ENCODE data around the gene NUP93. TPM values are rescaled to one million over a fixed set of nuclear protein-coding genes. Genes with fewer than 3 reads are reported as not detected.
A peak's percentile ranks its signal among the peaks of the same experiment; 100 is the strongest.

Gene NUP93
- total and polyA plus RNA-seq, 2 of the 8 experiments (the other 6 are each of a cell fraction or from before 2014, with no cell fraction given): 147 to 201 TPM

DNA sequence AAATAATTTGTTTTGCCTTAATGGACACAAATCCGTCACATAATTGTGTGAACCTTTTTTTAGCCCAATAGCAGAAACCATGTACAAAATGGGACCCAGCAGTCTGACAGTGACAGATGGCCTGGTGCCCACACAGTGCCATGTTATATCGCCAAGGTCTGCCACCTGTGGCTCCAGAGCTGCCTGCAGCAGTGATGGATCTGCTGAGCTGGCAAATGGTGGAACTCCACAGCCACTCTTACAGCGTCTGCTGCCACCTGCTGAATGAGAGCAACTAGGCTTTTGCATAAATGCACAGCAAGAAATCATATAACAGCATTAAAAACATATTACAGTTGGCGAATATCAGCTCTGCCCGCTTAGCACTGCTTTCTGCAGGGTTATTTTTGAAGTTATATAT, 59.4 kb downstream of the NUP93 start:
- Histone ChIP-seq H3K18ac (ENCODE audit: extremely low read depth, low read length) (no peak overlapping the region), H3K36me3 (ENCODE audit: control insufficient read depth in 2 of 4, insufficient read depth in 4 of 4, low read length in 3 of 4) (no peaks in the 10 kb centered on the region), H3K4me3 (ENCODE audit: extremely low read depth in 1 of 4, insufficient read depth in 2 of 4, low read depth in 3 of 4, low read length in 4 of 4) (no peak overlapping the region), H3K79me1 (ENCODE audit: low read depth, low read length) (peaks cover 13% of the 10 kb centered on the region), H3K9me3 (ENCODE audit: insufficient read depth in 2 of 2, low read depth in 1 of 2, low read length in 1 of 2) (no peaks in the 10 kb centered on the region), H3K56ac (replicated peaks; ENCODE audit: insufficient read length, low read depth, low read length) (no peak overlapping the region), H2BK120ac (replicated peaks; ENCODE audit: low read depth, low read length) (no peak overlapping the region), H3K4me1 (replicated peaks in 1 of 4; ENCODE audit: control insufficient read depth in 3 of 4, insufficient read depth in 4 of 4, low read length in 3 of 4) (peaks cover 8 to 25% (median 21%) of the 10 kb centered on the region in 4 experiments), H2BK20ac (ENCODE audit: low read length) (no peak overlapping the region), H4K91ac (replicated peaks; ENCODE audit: insufficient read length, low read length) (no peak overlapping the region), H3K23me2 (ENCODE audit: low read depth, low read length) (no peaks in the 10 kb centered on the region), H3K79me2 (ENCODE audit: control insufficient read depth in 1 of 2, insufficient read depth in 2 of 2, low read length in 2 of 2) (peaks cover 0 to 58% of the 10 kb centered on the region in 2 experiments; a peak in 3 of 4 replicates), H3K27me3 (replicated peaks in 1 of 4; ENCODE audit: control insufficient read depth in 3 of 4, extremely low read depth in 1 of 4, insufficient read depth in 3 of 4, low read length in 3 of 4) (no peaks in the 10 kb centered on the region), H3K4me2 (ENCODE audit: insufficient read depth in 1 of 2, low read depth in 2 of 2, low read length in 2 of 2) (no peak overlapping the region), H3K4ac (replicated peaks; ENCODE audit: insufficient read length, low read depth, low read length) (no peak overlapping the region), H3K9ac (replicated peaks in 1 of 4; ENCODE audit: extremely low read depth in 1 of 4, low read depth in 3 of 4, low read length in 3 of 4) (no peak overlapping the region), H3K14ac (ENCODE audit: insufficient read length) (no peak overlapping the region), H3K27ac (ENCODE audit: low read depth, low read length) (no peak overlapping the region), H2AFZ (ENCODE audit: low read length) (no peak overlapping the region), H4K20me1 (replicated peaks in 1 of 2; ENCODE audit: control insufficient read depth in 1 of 2, insufficient read depth in 2 of 2, low read length in 2 of 2) (peaks cover 5 to 15% of the 10 kb centered on the region in 2 experiments), H4K5ac (ENCODE audit: insufficient read length, low read depth, low read length) (no peak overlapping the region), H4K8ac (ENCODE audit: extremely low read depth, insufficient read depth, low read length) (no peak overlapping the region), H2BK12ac (ENCODE audit: low read depth, low read length) (no peak overlapping the region), H2BK5ac (ENCODE audit: low read depth, low read length) (no peak overlapping the region), H2AK5ac (ENCODE audit: low read depth, low read length) (no peak overlapping the region), H2BK15ac (ENCODE audit: low read length) (no peak overlapping the region), H3K23ac (ENCODE audit: insufficient read length) (no peak overlapping the region)
- DNase-seq (ENCODE audit: low read depth in 1 of 2, low spot score in 2 of 2) (no peak), FAIRE-seq (no peak)
- CTCF ChIA-PET (ENCODE audit: partially characterized antibody): interaction anchor here (0.6 to 3.0 kb wide), 10 partner anchors 11 to 188 kb away, joined by 3 to 13 read pairs (median 4); no protein-coding TSS in a partner anchor
- POLR2A ChIA-PET (ENCODE audit: partially characterized antibody): interaction anchor here (1.1 kb wide), 1 partner anchor 11 kb away, joined by 3 read pairs; no protein-coding TSS in a partner anchor
- WGBS, 2 experiments (ENCODE audit: extremely low coverage in 1 of 2, insufficient coverage in 1 of 2, insufficient read length in 1 of 2, insufficient replicate concordance in 2 of 2, low coverage in 1 of 2, low lambda C conversion rate in 2 of 2, missing lambda C conversion rate in 1 of 2): 84% methylated on average over 5 of the region's 5 CpGs; no CpG with 5 or more reads in 1 of the 2 experiments
- peak; percentile 89 for TF ChIP-seq MAFK (IDR thresholded peaks at IDR 0.05; ENCODE audit: low read depth, low read length)
- TF ChIP-seq, protein P1, sequence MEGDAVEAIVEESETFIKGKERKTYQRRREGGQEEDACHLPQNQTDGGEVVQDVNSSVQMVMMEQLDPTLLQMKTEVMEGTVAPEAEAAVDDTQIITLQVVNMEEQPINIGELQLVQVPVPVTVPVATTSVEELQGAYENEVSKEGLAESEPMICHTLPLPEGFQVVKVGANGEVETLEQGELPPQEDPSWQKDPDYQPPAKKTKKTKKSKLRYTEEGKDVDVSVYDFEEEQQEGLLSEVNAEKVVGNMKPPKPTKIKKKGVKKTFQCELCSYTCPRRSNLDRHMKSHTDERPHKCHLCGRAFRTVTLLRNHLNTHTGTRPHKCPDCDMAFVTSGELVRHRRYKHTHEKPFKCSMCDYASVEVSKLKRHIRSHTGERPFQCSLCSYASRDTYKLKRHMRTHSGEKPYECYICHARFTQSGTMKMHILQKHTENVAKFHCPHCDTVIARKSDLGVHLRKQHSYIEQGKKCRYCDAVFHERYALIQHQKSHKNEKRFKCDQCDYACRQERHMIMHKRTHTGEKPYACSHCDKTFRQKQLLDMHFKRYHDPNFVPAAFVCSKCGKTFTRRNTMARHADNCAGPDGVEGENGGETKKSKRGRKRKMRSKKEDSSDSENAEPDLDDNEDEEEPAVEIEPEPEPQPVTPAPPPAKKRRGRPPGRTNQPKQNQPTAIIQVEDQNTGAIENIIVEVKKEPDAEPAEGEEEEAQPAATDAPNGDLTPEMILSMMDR (IDR thresholded peaks at IDR 0.05; ENCODE audit: control extremely low read depth in 1 of 3, insufficient read depth in 1 of 3, low read depth in 1 of 3, low read length in 3 of 3): peak; percentile 12 to 32 (median 29); a peak in 3 of 4 replicates
- no peak for TF ChIP-seq RFX5 (IDR thresholded peaks at IDR 0.05; ENCODE audit: borderline replicate concordance, low read depth, low read length)
- peak; percentile 41 to 59 for TF ChIP-seq RAD21 (IDR thresholded peaks at IDR 0.05 in 1 of 2, conservative IDR thresholded peaks at IDR 0.05 in 1 of 2; ENCODE audit: low read depth in 2 of 2, low read length in 2 of 2)

Measured in H1 (cell line).